GM12878 (cell line): ENCODE measurements around the gene NEDD8. TPM values are rescaled to one million over a fixed set of nuclear protein-coding genes. Genes with fewer than 3 reads are reported as not detected.

ENCODE experiments used
- ATAC-seq: fragments of 200-7000 bp; cut with Tn5 transposase; 3 replicates; pipeline ENCODE4 v1.9.1; 2020; ENCODE audit warnings: mild to moderate bottlenecking, moderate library complexity
- BruUV-seq: library from RNA; stranded (reverse); fragments of 400-500 nt; replicated peaks from 2 replicates; lab custom pipeline; 2021; lab: Mats Ljungman, UMichigan
- CTCF ChIA-PET: fragments of 300-600 bp; sonication (Branson Sonifier 250); formaldehyde crosslinking; extraction: SDS; loops from one replicate; lab custom pipeline; 2021; ENCODE audit warnings: inconsistent platforms; lab: Yijun Ruan, JAX
- POLR2A ChIA-PET: fragments of 350-600 bp; formaldehyde crosslinking; extraction: SDS; loops from one replicate; lab custom pipeline; 2021; ENCODE audit warnings: inconsistent platforms; lab: Charles Lee
- RAD21 ChIA-PET: fragments of 300-600 bp; sonication (Branson Sonifier 250); formaldehyde crosslinking; loops from one replicate; lab custom pipeline; 2023; ENCODE audit warnings: antibody characterized with exemption; ENCODE audit not compliant: unreplicated experiment; lab: Charles Lee
- SMC1A ChIA-PET: fragments of 300-600 bp; sonication (Branson Sonifier 250); formaldehyde crosslinking; loops from one replicate; lab custom pipeline; 2023; ENCODE audit not compliant: unreplicated experiment, uncharacterized antibody; lab: Charles Lee
- DNase-seq: peaks from one replicate; pipeline ENCODE4 v3.0.0-alpha.2; 2011; ENCODE audit warnings: low read depth, low spot score
- FAIRE-seq: peaks from 3 replicates; lab custom pipeline; 2011; peaks lifted over from hg19 to GRCh38; lab: Jason Lieb, UNC
- H2AFZ ChIP-seq: 2 replicates; pipeline ENCODE4 v1.6.0; 2011; ENCODE audit warnings: low read depth, low read length, control low read depth; ENCODE audit not compliant: control insufficient read depth
- H3K27ac ChIP-seq: 2 replicates; pipeline ENCODE4 v1.5.1; 2011; ENCODE audit warnings: control low read depth; ENCODE audit not compliant: control insufficient read depth, insufficient read depth
- H3K27me3 ChIP-seq, 2 experiments: replicated peaks in 1 of 2; 2 replicates each; pipeline versions ENCODE4 v1.6.0 to v1.6.1; 2011; ENCODE audit warnings: low read length in 1 of 2; ENCODE audit not compliant: control insufficient read depth in 2 of 2, insufficient read depth in 2 of 2
- H3K36me3 ChIP-seq, 2 experiments: 2 replicates each; pipeline ENCODE4 v1.5.1; 2011; ENCODE audit warnings: low read length in 1 of 2; ENCODE audit not compliant: control insufficient read depth in 2 of 2, insufficient read depth in 2 of 2
- H3K4me1 ChIP-seq: 2 replicates; pipeline ENCODE4 v1.6.1; 2011; ENCODE audit warnings: mild to moderate bottlenecking, low read length, moderate library complexity, mixed read lengths; ENCODE audit not compliant: control insufficient read depth, insufficient read depth
- H3K4me2 ChIP-seq: 2 replicates; pipeline ENCODE4 v1.6.0; 2011; ENCODE audit warnings: control low read depth; ENCODE audit not compliant: control insufficient read depth, insufficient read depth
- H3K4me3 ChIP-seq: fragments of 200-600 bp; sonication (generic); 2 replicates; pipeline ENCODE4 v1.5.1; 2016
- H3K79me2 ChIP-seq: 2 replicates; pipeline ENCODE4 v1.6.0; 2011; ENCODE audit warnings: low read length; ENCODE audit not compliant: control insufficient read depth, insufficient read depth
- H3K9ac ChIP-seq: 2 replicates; pipeline ENCODE4 v1.8.0; 2011; ENCODE audit warnings: low read length, control low read depth, mixed read lengths; ENCODE audit not compliant: control insufficient read depth, insufficient read depth
- H3K9me3 ChIP-seq: replicated peaks from 3 replicates; pipeline ENCODE4 v1.5.1; 2011; ENCODE audit warnings: mild to moderate bottlenecking, low read length; ENCODE audit not compliant: control insufficient read depth, insufficient read depth
- H4K20me1 ChIP-seq: 2 replicates; pipeline ENCODE4 v1.6.0; 2011; ENCODE audit not compliant: control insufficient read depth, insufficient read depth
- EED ChIP-seq: sonication (generic); IDR thresholded peaks from 2 replicates; pipeline ENCODE4 v1.6.1; 2016; ENCODE audit warnings: antibody characterized with exemption, low read depth
- FOXK2 ChIP-seq: fragments of 450-650 bp; IDR thresholded peaks from 2 replicates; pipeline ENCODE4 v1.6.1; 2017; ENCODE audit warnings: mild to moderate bottlenecking, moderate library complexity
- FOXM1 ChIP-seq: IDR thresholded peaks from 2 replicates; pipeline ENCODE4 v1.6.1; 2012; ENCODE audit warnings: low read depth, mild to moderate bottlenecking, inconsistent platforms, low read length, moderate library complexity
- GATAD2B ChIP-seq: fragments of 450-650 bp; conservative IDR thresholded peaks from 2 replicates; pipeline ENCODE4 v1.6.1; 2017; ENCODE audit warnings: low read depth, mild to moderate bottlenecking, moderate library complexity
- KAT2A ChIP-seq: conservative IDR thresholded peaks from 2 replicates; pipeline ENCODE4 v1.6.1; 2011; ENCODE audit warnings: low read depth, low read length; ENCODE audit not compliant: control insufficient read depth
- MAX ChIP-seq: IDR thresholded peaks from 2 replicates; pipeline ENCODE4 v1.6.1; 2012; ENCODE audit warnings: low read depth, low read length, improper control_type of control experiment
- MEF2B ChIP-seq: fragments of 450-650 bp; IDR thresholded peaks from 2 replicates; pipeline ENCODE4 v1.6.1; 2018; ENCODE audit warnings: mild to moderate bottlenecking, moderate library complexity; ENCODE audit not compliant: partially characterized antibody, poor library complexity, severe bottlenecking
- MTA3 ChIP-seq: IDR thresholded peaks from 2 replicates; pipeline ENCODE4 v1.6.1; 2012; ENCODE audit warnings: low read length, inconsistent platforms, borderline replicate concordance
- MYC ChIP-seq: IDR thresholded peaks from 2 replicates; pipeline ENCODE4 v1.6.1; 2011; ENCODE audit warnings: mild to moderate bottlenecking, low read length, moderate library complexity, inconsistent platforms; ENCODE audit not compliant: insufficient read depth, insufficient replicate concordance, insufficient read length, severe bottlenecking
- NRF1 ChIP-seq: conservative IDR thresholded peaks from 2 replicates; pipeline ENCODE4 v1.6.1; 2011; ENCODE audit warnings: mild to moderate bottlenecking, low read depth, low read length, improper control_type of control experiment
- POLR2AphosphoS5 ChIP-seq: IDR thresholded peaks from 2 replicates; pipeline ENCODE4 v1.6.1; 2011; ENCODE audit warnings: mild to moderate bottlenecking, low read length, inconsistent platforms
- STAT3 ChIP-seq: IDR thresholded peaks from 2 replicates; pipeline ENCODE4 v1.6.1; 2011; ENCODE audit warnings: low read depth, low read length, improper control_type of control experiment
- ZBTB33 ChIP-seq: fragments of 450-650 bp; IDR thresholded peaks from 2 replicates; pipeline ENCODE4 v1.6.1; 2017; ENCODE audit warnings: mild to moderate bottlenecking
- ZBTB40 ChIP-seq: fragments of 450-650 bp; IDR thresholded peaks from 2 replicates; pipeline ENCODE4 v1.6.1; 2016; ENCODE audit warnings: mild to moderate bottlenecking, moderate library complexity, borderline replicate concordance
- ZNF217 ChIP-seq: fragments of 450-650 bp; IDR thresholded peaks from 2 replicates; pipeline ENCODE4 v1.6.1; 2017; ENCODE audit warnings: antibody characterized with exemption, mild to moderate bottlenecking
- WGBS: methylation state at CpG from one replicate; pipeline ENCODE4 v1.1.6; 2016; ENCODE audit warnings: low lambda C conversion rate; ENCODE audit not compliant: insufficient replicate concordance, insufficient coverage; ENCODE audit errors: missing lambda C conversion rate; 5-methylcytosine and 5-hydroxymethylcytosine counted together
- in situ Hi-C: fragments of 300-500 bp; cut with MboI; formaldehyde crosslinking; loops from 9 replicates; pipeline ENCODE4 v1.14.3; 2018; ENCODE audit warnings: mixed read lengths
- intact Hi-C: fragments of 100-400 bp; cut with micrococcal nuclease; formaldehyde crosslinking; loops from one replicate; pipeline ENCODE4 v1.14.2; 2022; ENCODE audit not compliant: unreplicated experiment
- polyA plus RNA-seq, 11 experiments: library from polyadenylated mRNA; depleted of rRNA in 4 of 11; unstranded in 6 of 11; stranded (reverse) in 5 of 11; fragments of >200 nt; fragmentation: Nextera tagmentation in 4 of 11; fragmentation: Illumina TruSeq in 1 of 11; extraction: Ambion mirVana in 4 of 11; extraction: Trizol in 1 of 11; gene quantifications; 1 replicate in 1 of 11; 2 replicates in 10 of 11; pipeline versions ENCODE4 v1.2.1 to v1.2.3, GENCODE V29; 2011 to 2016; ENCODE audit warnings: inconsistent platforms in 2 of 11, missing spikeins in 2 of 11, low read depth in 1 of 11
- total RNA-seq, 4 experiments: library from RNA; depleted of rRNA in 3 of 4; stranded (reverse); fragments of >200 nt in 3 of 4; fragmentation: Illumina TruSeq in 1 of 4; extraction: Trizol in 1 of 4; gene quantifications; 2 replicates each; pipeline versions ENCODE4 v1.2.1 to v1.2.3, GENCODE V29; 2013 to 2021

The NEDD8 gene
- total and polyA plus RNA-seq, 10 of the 15 experiments (the other 5 are each of a cell fraction or from before 2014, with no cell fraction given): 164 to 991 (median 300) TPM

GRCh38 chr14:24235804-24236688 lies 3.9 kb upstream of the NEDD8 start:
- peaks cover 15% of the 10 kb centered on the region for H3K4me1 ChIP-seq

More at GRCh38 chr14:24235804-24236688, 3.9 kb upstream of the NEDD8 start:
- Histone ChIP-seq H3K9ac (no peak overlapping the region), H3K36me3 (peaks cover 11 to 50% of the 10 kb centered on the region in 2 experiments), H3K9me3 (no peaks in the 10 kb centered on the region), H3K4me2 (no peak overlapping the region), H3K79me2 (peaks cover 35% of the 10 kb centered on the region), H3K4me3 (no peak overlapping the region), H2AFZ (no peak overlapping the region), H3K27ac (no peak overlapping the region), H3K27me3 (no peaks in the 10 kb centered on the region), H4K20me1 (no peaks in the 10 kb centered on the region)
- POLR2A ChIA-PET: interaction anchor here (1.4 to 1.9 kb wide), 4 partner anchors 11 to 74 kb away, joined by 3 to 8 read pairs (median 6); partner anchors contain the start of genes IRF9 and MDP1
- TF ChIP-seq FOXK2: no peak
- no peak for TF ChIP-seq FOXM1
- no peak for TF ChIP-seq STAT3
- no peak for TF ChIP-seq ZNF217
- TF ChIP-seq KAT2A: no peak
- no peak for TF ChIP-seq NRF1
- TF ChIP-seq ZBTB40: no peak
- TF ChIP-seq ZBTB33: no peak
- no peak for TF ChIP-seq MYC
- TF ChIP-seq MAX: no peak
- no peak for TF ChIP-seq MEF2B
- TF ChIP-seq GATAD2B: no peak
- TF ChIP-seq MTA3: no peak
- TF ChIP-seq POLR2AphosphoS5: no peak
- no peak for TF ChIP-seq EED
- DNase-seq (no peak), FAIRE-seq (no peak), ATAC-seq (no peak)
- SMC1A ChIA-PET: interaction anchor here (0.6 to 2.8 kb wide), 8 partner anchors 16 to 188 kb away, joined by 3 to 12 read pairs (median 4); partner anchors contain the start of genes CHMP4A, IPO4 and MDP1
- WGBS: 91% methylated on average over 5 of the region's 5 CpGs
- RAD21 ChIA-PET: interaction anchor here (1.1 to 1.3 kb wide), 2 partner anchors 61 to 73 kb away, joined by 3 read pairs; no protein-coding TSS in a partner anchor
- CTCF ChIA-PET: interaction anchor here (0.7 to 3.0 kb wide), 9 partner anchors 20 to 128 kb away, joined by 3 to 11 read pairs (median 6); partner anchors contain the start of genes CHMP4A, CIDEB and MDP1
- in situ Hi-C loops: no loop called here
- intact Hi-C loops: no loop called here
- no TSS peak for BruUV-seq
